ENCODE results near the gene BRPF3. TPM values are rescaled to one million over a fixed set of nuclear protein-coding genes. Genes with fewer than 3 reads are reported as not detected.

The BRPF3 gene
- total RNA-seq, 1 donor from 2014 or later: 18.0 TPM

DNA sequence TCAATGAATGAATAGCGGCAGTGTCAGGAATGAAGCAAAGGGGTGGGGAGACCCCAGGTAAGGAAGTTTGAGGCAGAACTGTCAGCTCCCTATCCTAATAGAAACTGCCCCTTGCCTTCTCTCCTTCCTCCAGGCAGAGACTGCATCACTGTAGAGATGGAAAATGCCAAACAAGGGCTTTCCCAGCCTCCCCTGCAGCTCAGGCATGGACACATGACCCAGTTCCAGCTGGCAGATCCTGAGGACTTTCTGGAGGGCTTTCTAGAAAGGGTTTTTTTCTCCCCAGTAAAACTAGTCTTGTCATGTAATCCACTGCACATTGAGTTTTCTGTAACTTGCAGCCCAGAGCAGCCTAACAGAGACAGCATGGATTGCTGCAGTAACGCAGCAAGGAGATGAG is 55.5 kb downstream of the BRPF3 start:
- TF ChIP-seq, protein P1, sequence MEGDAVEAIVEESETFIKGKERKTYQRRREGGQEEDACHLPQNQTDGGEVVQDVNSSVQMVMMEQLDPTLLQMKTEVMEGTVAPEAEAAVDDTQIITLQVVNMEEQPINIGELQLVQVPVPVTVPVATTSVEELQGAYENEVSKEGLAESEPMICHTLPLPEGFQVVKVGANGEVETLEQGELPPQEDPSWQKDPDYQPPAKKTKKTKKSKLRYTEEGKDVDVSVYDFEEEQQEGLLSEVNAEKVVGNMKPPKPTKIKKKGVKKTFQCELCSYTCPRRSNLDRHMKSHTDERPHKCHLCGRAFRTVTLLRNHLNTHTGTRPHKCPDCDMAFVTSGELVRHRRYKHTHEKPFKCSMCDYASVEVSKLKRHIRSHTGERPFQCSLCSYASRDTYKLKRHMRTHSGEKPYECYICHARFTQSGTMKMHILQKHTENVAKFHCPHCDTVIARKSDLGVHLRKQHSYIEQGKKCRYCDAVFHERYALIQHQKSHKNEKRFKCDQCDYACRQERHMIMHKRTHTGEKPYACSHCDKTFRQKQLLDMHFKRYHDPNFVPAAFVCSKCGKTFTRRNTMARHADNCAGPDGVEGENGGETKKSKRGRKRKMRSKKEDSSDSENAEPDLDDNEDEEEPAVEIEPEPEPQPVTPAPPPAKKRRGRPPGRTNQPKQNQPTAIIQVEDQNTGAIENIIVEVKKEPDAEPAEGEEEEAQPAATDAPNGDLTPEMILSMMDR (IDR thresholded peaks at IDR 0.05; ENCODE audit: borderline replicate concordance): no peak
- H3K27me3 ChIP-seq (ENCODE audit: low read depth): no peaks in the 10 kb centered on the region
- H3K9me3 ChIP-seq (replicated peaks): peaks cover 7% of the 10 kb centered on the region
- no peaks in the 10 kb centered on the region for H3K36me3 ChIP-seq
- DNase-seq: no peak
- no peak overlapping the region for H3K4me3 ChIP-seq
- H3K27ac ChIP-seq (replicated peaks): no peak overlapping the region
- intact Hi-C loops (cut with micrococcal nuclease): no loop called here
- no peaks in the 10 kb centered on the region for H3K4me1 ChIP-seq

DNA sequence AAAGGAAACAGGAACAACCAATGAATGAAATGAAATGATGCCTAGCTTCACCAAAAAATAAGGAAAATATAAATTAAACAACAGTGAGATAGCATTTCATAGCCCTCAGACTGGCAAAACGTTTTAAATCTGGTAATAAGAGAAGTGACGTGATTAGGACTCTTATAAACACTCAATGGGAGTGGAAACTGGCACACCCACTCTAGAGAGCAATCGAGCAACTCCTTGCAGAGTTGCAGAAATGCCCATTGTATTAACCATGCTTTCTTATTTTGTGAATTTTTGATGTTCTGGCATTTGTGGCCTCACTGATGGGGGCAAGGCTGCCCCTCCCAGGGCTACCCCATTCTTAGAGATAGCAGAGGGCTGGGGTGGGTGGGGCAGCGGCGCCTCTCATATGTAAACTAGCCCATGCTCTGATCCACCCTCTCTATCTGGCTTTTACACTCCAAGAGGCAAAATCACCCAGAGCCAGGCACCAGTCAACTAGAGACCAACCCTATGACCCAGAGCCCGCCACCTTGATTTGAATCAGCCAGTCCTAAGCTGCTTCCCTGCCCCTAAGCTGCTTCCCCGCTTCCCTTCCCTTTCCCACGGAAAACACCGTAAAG is 67.0 kb downstream of the BRPF3 start:
- TF ChIP-seq, protein P1 (IDR thresholded peaks at IDR 0.05; ENCODE audit: borderline replicate concordance): no peak
- Histone ChIP-seq H3K4me3 (no peak overlapping the region), H3K9me3 (replicated peaks) (peaks cover 15% of the 10 kb centered on the region), H3K36me3 (peaks cover 4% of the 10 kb centered on the region), H3K27ac (replicated peaks) (no peak overlapping the region), H3K27me3 (ENCODE audit: low read depth) (peaks cover 60% of the 10 kb centered on the region), H3K4me1 (no peaks in the 10 kb centered on the region)
- no peak for DNase-seq
- intact Hi-C loops (cut with micrococcal nuclease): no loop called here

DNA sequence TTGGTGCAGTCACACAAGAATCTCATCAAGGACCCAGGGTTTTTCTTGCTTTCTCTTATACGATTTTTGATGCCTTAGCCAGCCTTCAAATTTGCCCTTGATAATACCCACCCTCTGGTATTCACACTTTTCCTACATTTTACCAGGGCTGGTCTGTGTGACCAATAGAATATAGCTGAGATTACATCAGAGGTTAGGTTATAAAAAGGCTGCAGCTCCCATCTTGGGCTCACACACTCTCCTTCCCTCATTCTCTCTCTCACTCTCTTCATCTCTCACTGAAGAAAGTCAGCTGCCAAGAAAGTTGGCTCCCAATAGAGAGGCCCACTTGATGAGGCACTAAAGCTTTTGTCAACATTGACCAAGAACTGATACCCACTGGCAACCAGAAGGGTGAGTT is 69.2 kb downstream of the BRPF3 start:
- Histone ChIP-seq H3K9me3 (replicated peaks) (peaks cover 15% of the 10 kb centered on the region), H3K27ac (replicated peaks) (no peak overlapping the region), H3K4me3 (no peak overlapping the region), H3K4me1 (no peaks in the 10 kb centered on the region), H3K36me3 (peaks cover 4% of the 10 kb centered on the region), H3K27me3 (ENCODE audit: low read depth) (peaks cover 58% of the 10 kb centered on the region)
- TF ChIP-seq, protein P1 (IDR thresholded peaks at IDR 0.05; ENCODE audit: borderline replicate concordance): no peak
- intact Hi-C loops (cut with micrococcal nuclease): no loop called here
- no peak for DNase-seq

DNA sequence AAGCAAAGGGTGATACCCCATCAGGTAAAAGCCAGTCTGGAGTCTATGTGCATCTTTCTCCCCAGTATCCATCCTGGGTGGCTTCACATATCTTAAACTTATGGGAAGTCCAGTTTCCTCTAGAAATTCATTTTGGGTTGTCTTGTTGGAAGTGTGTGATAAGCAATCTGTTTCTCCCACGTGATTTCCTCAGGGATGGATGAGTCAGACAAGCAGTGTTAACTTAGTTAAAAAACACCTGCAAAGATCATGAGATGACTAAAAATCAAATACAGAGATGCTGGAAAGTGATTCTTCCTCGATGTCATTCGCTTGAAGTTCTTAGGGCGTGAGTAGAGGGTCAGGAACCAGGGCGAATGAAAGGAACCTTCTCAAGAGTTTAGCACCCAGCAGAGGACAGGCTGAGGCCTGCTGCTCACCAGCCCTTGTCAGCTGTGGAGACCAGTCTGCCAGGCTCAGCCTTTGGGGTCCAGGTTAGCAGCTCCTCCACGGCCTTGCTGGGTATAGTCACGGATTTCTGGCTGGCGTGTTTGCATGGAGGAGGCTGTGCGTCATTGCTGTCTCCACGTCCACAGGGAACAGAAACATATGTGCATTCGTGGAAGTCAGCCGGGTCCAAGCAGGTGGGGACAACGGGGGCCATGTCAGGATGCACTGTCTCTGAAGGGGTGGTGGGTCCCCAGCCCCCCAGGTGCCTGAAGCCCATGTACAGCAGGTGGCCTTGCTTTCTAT is 70.5 kb downstream of the BRPF3 start:
- Histone ChIP-seq H3K36me3 (peaks cover 4% of the 10 kb centered on the region), H3K27ac (replicated peaks) (no peak overlapping the region), H3K4me3 (no peak overlapping the region), H3K9me3 (replicated peaks) (peaks cover 15% of the 10 kb centered on the region), H3K27me3 (ENCODE audit: low read depth) (peaks cover 58% of the 10 kb centered on the region), H3K4me1 (no peaks in the 10 kb centered on the region)
- TF ChIP-seq, protein P1 (IDR thresholded peaks at IDR 0.05; ENCODE audit: borderline replicate concordance): no peak
- intact Hi-C loops (cut with micrococcal nuclease): no loop called here
- no peak for DNase-seq

DNA sequence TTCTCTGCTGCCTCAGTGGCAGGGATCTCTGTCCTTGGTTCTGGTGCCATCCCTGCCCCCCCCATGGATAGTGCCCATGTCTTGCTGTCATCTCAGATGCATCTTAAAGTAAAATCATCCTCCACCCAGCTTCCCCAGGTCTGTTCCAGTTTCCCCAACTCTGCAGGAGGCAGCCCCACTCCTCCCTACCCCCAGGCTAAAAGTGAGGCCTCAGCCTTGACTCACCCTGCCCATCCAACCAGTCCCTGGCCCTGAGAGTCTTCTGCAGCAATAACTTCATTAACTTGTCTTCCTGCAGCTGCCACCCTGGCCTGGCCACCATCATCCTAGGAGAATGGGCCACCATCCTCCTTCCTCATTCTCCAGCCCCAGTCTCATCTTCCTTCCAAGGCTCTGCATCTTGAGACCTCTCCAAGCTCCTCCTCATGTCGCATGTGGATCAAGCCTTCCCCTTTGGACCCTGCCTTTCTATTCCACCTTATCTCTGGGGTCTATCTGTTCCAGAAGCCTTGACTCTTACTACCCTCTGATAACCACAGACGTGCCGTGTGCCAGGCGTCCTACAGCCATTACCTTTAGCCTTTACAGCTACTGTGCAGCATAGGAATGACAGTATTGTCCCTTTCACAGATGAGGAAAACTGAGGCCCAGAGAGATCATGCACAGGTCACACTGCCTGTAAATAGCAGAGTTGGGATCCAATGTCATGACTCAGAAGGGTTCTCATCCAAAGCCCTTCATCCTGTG is 71.4 kb downstream of the BRPF3 start:
- Histone ChIP-seq H3K36me3 (peaks cover 4% of the 10 kb centered on the region), H3K27ac (replicated peaks) (no peak overlapping the region), H3K4me1 (no peaks in the 10 kb centered on the region), H3K27me3 (ENCODE audit: low read depth) (peaks cover 63% of the 10 kb centered on the region), H3K4me3 (no peak overlapping the region), H3K9me3 (replicated peaks) (peaks cover 15% of the 10 kb centered on the region)
- no peak for DNase-seq
- TF ChIP-seq, protein P1 (IDR thresholded peaks at IDR 0.05; ENCODE audit: borderline replicate concordance): no peak
- intact Hi-C loops (cut with micrococcal nuclease): no loop called here

Measured in left ventricle myocardium inferior (tissue), 1 donor.